Stimulated activated naive CD4-positive, alpha-beta T cell (primary cell): Measurements from ENCODE around the gene DUSP16.
"Not testable (repeated sequence)": the region's sequence is repeated elsewhere in the genome, so short reads cannot be mapped to it uniquely, and the experiment has no call there.

Source experiments
- DNase-seq, 6 experiments: peaks; one replicate each; lab custom pipeline; 2025; lab: John Stamatoyannopoulos, UW

The DUSP16 gene

GRCh38 chr12:12583510-12584178 is 21.0 kb upstream of the DUSP16 start:
- DNase-seq, result no peak

- DNase-seq, result no peak
These were observed 20.2 kb upstream of the DUSP16 start for GRCh38 chr12:12582895-12583303.

- no peak for DNase-seq
These were observed 19.7 kb upstream of the DUSP16 start for GRCh38 chr12:12582193-12582881.

DNA sequence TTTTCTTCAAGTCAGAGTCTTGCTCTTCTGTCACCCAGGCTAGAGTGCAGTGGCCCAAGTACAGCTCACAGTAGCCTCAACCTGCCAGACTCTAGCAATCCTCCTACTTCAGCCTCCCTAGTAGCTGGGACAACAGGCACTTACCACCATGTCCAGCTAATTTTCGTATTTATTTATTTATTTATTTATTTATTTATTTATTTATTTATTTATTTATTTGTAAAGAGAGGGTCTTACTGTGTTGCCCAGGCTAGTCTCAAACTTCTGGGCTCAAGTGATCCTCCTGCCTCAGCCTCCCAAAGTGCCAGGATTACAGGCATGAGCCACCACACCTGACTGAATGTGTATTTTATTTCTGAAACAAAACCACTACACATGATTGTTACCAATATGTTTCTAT is 18.1 kb upstream of the DUSP16 start:
- DNase-seq, result not testable (repeated sequence)

- DNase-seq, result no peak
These were observed 15.1 kb upstream of the DUSP16 start for GRCh38 chr12:12577786-12578185.

GRCh38 chr12:12572659-12573058 is 10.0 kb upstream of the DUSP16 start:
- no peak for DNase-seq

DNA sequence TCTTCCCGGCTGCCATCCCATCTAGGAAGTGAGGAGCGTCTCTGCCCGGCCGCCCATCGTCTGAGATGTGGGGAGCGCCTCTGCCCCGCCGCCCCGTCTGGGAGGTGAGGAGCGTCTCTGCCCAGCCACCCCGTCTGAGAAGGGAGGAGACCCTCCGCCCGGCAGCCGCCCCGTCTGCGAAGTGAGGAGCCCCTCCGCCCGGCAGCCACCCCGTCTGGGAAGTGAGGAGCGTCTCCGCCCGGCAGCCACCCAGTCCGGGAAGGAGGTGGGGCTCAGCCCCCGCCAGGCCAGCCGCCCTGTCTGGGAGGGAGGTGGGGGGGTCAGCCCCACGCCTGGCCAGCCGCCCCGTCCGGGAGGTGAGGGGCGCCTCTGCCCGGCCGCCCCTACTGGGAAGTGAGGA is 3.3 kb upstream of the DUSP16 start:
- not testable (repeated sequence) for DNase-seq

DNA sequence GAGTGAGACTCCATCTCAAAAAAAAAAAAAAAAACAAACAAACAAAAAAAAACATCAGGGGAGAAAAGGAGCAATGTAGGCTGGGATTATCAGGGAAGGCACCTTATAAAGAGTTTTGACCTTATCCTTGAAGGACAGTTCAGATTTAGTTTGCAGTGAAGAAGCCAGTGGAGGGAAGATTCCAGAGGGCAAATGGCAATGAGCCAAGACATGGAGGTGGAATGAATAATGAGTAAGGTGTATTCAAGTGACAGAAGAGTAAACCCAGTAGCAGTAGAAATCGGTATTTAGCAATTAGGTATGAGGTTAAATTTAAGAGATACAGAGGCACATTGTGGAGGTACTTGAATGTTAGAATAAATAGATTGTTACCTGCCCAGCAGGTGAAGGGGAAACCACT is 2.2 kb upstream of the DUSP16 start:
- DNase-seq, result no peak

- DNase-seq, result no peak
These were observed 746 bp upstream of the DUSP16 start for GRCh38 chr12:12563290-12563928.

DNA sequence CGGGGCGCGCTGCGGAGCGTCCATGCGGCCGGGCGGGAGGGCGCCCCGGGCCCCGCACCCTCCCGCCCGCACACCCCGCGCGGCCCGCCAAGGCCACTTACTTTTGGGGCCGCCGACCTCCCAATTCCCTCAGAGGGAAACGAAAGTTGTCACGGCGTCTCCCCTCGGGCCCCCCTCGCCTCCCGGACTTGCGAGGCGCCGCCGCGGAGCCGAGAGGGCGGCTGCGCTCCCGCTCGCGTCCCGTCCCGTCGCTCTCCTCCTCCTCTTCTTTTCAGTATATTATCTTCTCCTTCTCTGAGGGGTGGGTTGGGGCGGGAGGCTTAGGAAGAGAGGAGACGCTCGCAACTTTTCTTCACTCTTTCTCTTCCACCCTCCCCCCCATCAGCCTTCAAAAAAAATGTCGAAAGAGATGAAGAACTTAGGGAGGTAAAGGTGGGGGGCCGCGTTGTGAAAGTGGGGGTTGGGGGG is 613 bp downstream of the DUSP16 start:
- peak in 4 of 6 experiments; percentile 29 to 84 (median 50) for DNase-seq

- peak; percentile 24 to 90 (median 60) for DNase-seq
These were observed 1.2 kb downstream of the DUSP16 start for GRCh38 chr12:12561371-12562015.

DNA sequence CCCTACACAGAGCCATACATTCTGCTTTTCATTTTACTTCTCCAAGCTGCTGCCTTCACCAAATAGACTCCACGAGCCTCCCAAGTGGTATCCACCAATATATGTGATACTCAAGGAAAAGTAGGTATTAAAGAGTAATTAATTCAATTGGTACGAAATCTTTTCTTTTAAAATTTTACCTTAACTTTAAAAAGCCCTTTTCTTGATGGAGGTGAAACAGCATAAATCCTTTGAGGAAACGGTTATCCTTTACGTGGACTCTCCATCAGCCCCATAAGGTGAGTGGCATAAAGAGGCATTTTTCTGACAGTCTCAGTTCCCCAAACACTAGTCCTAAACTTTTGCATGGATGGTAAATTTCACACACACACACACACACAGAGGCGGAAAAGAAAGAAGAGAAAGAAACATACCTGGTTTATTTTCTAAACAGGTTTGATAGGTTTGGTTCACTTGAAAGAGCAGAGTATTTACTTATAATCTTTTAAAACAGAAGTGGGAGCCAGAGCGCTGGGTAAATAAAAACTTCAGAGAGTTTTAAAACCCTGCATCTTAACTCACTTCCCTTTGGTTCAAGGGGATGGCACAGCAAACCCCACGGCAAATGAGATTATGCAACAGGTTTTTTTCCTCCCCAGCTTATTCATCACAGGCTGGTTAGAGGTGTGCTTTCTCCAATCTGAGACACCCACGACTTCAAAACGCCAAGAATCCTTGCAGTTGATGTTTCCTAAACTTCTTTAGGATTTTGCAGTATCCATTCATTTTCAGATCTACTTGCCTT is 1.9 kb downstream of the DUSP16 start:
- DNase-seq, result peak; percentile 12 to 90 (median 68)

- no peak for DNase-seq
These were observed 2.9 kb downstream of the DUSP16 start for GRCh38 chr12:12559719-12560296.

- DNase-seq, result no peak
These were observed 4.4 kb downstream of the DUSP16 start for GRCh38 chr12:12558291-12558690.

GRCh38 chr12:12557733-12558132 is 4.9 kb downstream of the DUSP16 start:
- DNase-seq, result no peak

- no peak for DNase-seq
These were observed 7.0 kb downstream of the DUSP16 start for GRCh38 chr12:12555656-12556055.

- DNase-seq, result no peak
These were observed 9.4 kb downstream of the DUSP16 start for GRCh38 chr12:12553208-12553785.

DNA sequence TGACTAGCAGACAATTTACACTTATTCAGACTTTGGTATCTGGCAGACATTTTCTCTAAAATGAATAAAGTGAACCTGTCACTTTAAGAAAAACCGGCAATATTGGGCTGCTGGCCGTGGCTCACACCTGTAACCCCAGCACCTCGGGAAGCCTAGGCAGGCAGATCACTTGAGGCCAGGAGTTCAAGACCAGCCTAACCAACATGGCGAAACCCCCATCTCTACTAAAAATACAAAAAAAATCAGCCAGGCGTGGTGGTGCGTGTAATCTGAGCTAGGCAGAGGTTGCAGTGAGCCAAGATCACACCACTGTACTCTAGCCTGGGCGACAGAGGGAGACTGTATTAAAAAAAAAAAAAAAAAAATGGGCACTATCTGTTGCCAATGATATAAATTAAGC is 11.5 kb downstream of the DUSP16 start:
- DNase-seq, result no peak

DNA sequence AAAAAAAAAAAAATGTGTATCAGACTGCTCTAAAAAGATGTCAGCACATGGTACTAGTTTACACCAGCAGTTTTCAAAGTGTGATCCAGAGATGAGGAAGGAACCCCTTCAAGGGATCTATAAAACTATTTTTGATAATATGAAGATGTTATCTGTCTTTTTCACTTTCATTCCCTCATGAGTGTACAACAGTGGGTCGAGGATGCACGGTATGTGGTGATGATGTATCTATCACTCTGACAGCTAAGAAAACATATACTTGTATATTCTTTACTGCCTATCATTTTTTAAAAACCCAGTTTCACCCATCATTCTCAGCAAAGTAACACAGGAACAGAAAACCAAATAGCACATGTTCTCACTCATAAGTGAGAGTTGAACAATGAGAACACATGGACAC is 12.4 kb downstream of the DUSP16 start:
- DNase-seq, result no peak

- no peak for DNase-seq
These were observed 13.2 kb downstream of the DUSP16 start for GRCh38 chr12:12549426-12549825.

DNA sequence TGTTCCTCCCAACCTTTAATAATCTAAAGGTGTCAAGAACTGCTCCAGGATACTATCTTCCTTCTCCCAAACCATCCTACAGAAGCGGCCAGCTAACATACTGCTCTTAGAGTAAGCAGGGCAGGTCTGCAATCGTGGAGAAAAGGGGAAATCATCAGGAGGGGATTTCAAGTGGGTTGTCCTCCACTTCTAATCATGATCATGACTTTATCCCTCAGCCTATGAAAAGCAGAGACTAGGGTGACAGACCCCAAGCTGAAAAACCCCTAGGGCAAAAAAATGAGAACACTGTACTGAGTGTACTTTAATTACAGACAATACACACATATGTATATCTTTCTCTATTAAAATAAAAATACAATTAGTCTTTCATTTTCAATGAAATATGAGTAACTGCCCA is 13.9 kb downstream of the DUSP16 start:
- DNase-seq, result no peak
